ENCODE data around the gene ADCY7.

- TF ChIP-seq CTCF (IDR thresholded peaks at IDR 0.05) (no peak), POLR2A (IDR thresholded peaks at IDR 0.05) (no peak)
Measured at GRCh38 chr16:50309527-50310307, 43.4 kb downstream of the ADCY7 start.

All from right lobe of liver (tissue), 4 donors.